ENCODE data around the gene HNF4A. TPM values are rescaled to one million over a fixed set of nuclear protein-coding genes. Genes with fewer than 3 reads are reported as not detected.

Gene HNF4A
- total RNA-seq, 2 experiments from 2014 or later, result not detected

- ChIA-PET CTCF (interaction anchor here (1.4 kb wide), 1 partner anchor 215 kb away, joined by 3 read pairs; no protein-coding TSS in a partner anchor), POLR2A (interaction anchor here (0.7 kb wide), 1 partner anchor 141 kb away, joined by 3 read pairs; no protein-coding TSS in a partner anchor)
- no peak overlapping the region for H3K27ac Mint-ChIP-seq
- no peaks in the 10 kb centered on the region for H3K36me3 Mint-ChIP-seq (ENCODE audit: low read depth)
- no peak overlapping the region for H3K4me3 ChIP-seq (ENCODE audit: low read length)
- H3K36me3 ChIP-seq (ENCODE audit: insufficient read depth, low read length), result no peaks in the 10 kb centered on the region
- H3K4me1 Mint-ChIP-seq (ENCODE audit: low read depth), result no peaks in the 10 kb centered on the region
- TF ChIP-seq CTCF (IDR thresholded peaks at IDR 0.05), result no peak
- H3K4me1 ChIP-seq (ENCODE audit: insufficient read depth, low read length), result no peaks in the 10 kb centered on the region
- H3K27me3 ChIP-seq (ENCODE audit: control insufficient read depth in 1 of 2, insufficient read depth in 2 of 2, low read length in 2 of 2), result no peaks in the 10 kb centered on the region
- intact Hi-C loops (cut with DNase I, micrococcal nuclease), result no loop called here
- no peak for ATAC-seq (ENCODE audit: poor library complexity)
- H3K27me3 Mint-ChIP-seq, result peaks cover 5% of the 10 kb centered on the region
- H3K27ac ChIP-seq (ENCODE audit: low read depth in 1 of 2, low read length in 2 of 2), result no peak overlapping the region
- no peaks in the 10 kb centered on the region for H3K9me3 Mint-ChIP-seq
- no peak overlapping the region for H3K4me3 Mint-ChIP-seq
- DNase-seq, result no peak
- no peaks in the 10 kb centered on the region for H3K9me3 ChIP-seq (ENCODE audit: control insufficient read depth in 1 of 2, insufficient read depth in 1 of 2, low read length in 2 of 2)
Measured at GRCh38 chr20:44395461-44396340, 40.2 kb downstream of the HNF4A start.

DNA sequence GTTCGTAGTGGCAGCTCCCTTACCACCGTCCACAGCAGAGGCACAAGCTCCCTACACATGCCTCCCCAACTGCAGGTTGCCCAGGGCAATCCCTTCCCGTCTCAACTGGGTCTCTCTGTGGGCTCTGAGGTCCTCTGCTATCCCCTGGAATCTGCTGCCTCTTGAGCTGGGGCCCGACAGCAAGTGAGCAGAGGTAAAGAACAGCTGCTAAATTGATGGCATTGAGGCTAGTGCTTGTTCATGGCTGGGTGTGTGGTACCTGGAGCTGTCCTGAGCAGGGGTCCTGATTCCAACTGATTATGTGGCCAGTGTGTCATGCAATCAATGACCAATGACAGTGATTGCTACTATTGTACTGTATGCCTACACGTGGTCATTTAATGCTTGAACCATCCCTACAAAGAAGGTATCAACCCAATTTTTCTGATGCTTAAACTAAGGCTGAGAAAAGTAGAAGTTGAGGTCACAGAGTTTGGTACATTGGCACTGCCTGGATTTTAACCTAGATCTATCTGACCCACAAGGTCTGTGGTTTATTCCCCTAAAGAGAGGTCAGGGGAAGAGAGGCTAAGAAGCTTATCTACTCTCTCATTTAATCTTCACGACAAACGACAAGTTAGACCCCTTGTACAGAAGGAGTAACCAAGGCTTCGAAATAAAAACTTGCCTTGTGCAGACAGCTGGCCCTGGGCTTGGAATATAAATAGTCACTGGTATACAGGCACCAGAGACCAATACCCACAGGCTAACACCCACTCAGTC lies 41.1 kb downstream of the HNF4A start:
- H3K4me3 Mint-ChIP-seq, result no peak overlapping the region
- H3K36me3 Mint-ChIP-seq (ENCODE audit: low read depth), result no peaks in the 10 kb centered on the region
- DNase-seq (no peak), ATAC-seq (ENCODE audit: poor library complexity) (no peak)
- H3K4me1 Mint-ChIP-seq (ENCODE audit: low read depth), result no peaks in the 10 kb centered on the region
- no peak overlapping the region for H3K27ac ChIP-seq (ENCODE audit: low read depth in 1 of 2, low read length in 2 of 2)
- intact Hi-C loops (cut with DNase I, micrococcal nuclease), result no loop called here
- H3K36me3 ChIP-seq (ENCODE audit: insufficient read depth, low read length), result no peaks in the 10 kb centered on the region
- no peaks in the 10 kb centered on the region for H3K9me3 ChIP-seq (ENCODE audit: control insufficient read depth in 1 of 2, insufficient read depth in 1 of 2, low read length in 2 of 2)
- TF ChIP-seq CTCF (IDR thresholded peaks at IDR 0.05), result no peak
- peaks cover 5% of the 10 kb centered on the region for H3K27me3 Mint-ChIP-seq
- H3K27ac Mint-ChIP-seq, result no peak overlapping the region
- no peaks in the 10 kb centered on the region for H3K9me3 Mint-ChIP-seq
- H3K4me3 ChIP-seq (ENCODE audit: low read length), result no peak overlapping the region
- ChIA-PET POLR2A (no interaction called here), CTCF (interaction anchor here (1.4 kb wide), 1 partner anchor 214 kb away, joined by 3 read pairs; no protein-coding TSS in a partner anchor)
- H3K4me1 ChIP-seq (ENCODE audit: insufficient read depth, low read length), result no peaks in the 10 kb centered on the region
- no peaks in the 10 kb centered on the region for H3K27me3 ChIP-seq (ENCODE audit: control insufficient read depth in 1 of 2, insufficient read depth in 2 of 2, low read length in 2 of 2)

- no peaks in the 10 kb centered on the region for H3K9me3 Mint-ChIP-seq
- CTCF ChIA-PET, result no interaction called here
- intact Hi-C loops (cut with DNase I, micrococcal nuclease), result no loop called here
Measured at GRCh38 chr20:44398335-44398734, 42.8 kb downstream of the HNF4A start.

More at GRCh38 chr20:44398335-44398734, 42.8 kb downstream of the HNF4A start:
- H3K4me3 Mint-ChIP-seq, result no peak overlapping the region
- no peaks in the 10 kb centered on the region for H3K4me1 Mint-ChIP-seq (ENCODE audit: low read depth)
- H3K27ac Mint-ChIP-seq, result no peak overlapping the region
- ATAC-seq (ENCODE audit: poor library complexity), result no peak
- no peaks in the 10 kb centered on the region for H3K36me3 Mint-ChIP-seq (ENCODE audit: low read depth)
- H3K36me3 ChIP-seq (ENCODE audit: insufficient read depth, low read length), result no peaks in the 10 kb centered on the region
- H3K9me3 ChIP-seq (ENCODE audit: control insufficient read depth in 1 of 2, insufficient read depth in 1 of 2, low read length in 2 of 2), result no peaks in the 10 kb centered on the region
- H3K4me1 ChIP-seq (ENCODE audit: insufficient read depth, low read length), result no peaks in the 10 kb centered on the region
- H3K27me3 Mint-ChIP-seq, result peaks cover 10% of the 10 kb centered on the region
- DNase-seq, result no peak
- no peak for TF ChIP-seq CTCF (IDR thresholded peaks at IDR 0.05)
- H3K4me3 ChIP-seq (ENCODE audit: low read length), result no peak overlapping the region
- H3K27me3 ChIP-seq (ENCODE audit: control insufficient read depth in 1 of 2, insufficient read depth in 2 of 2, low read length in 2 of 2), result no peaks in the 10 kb centered on the region
- POLR2A ChIA-PET, result no interaction called here
- no peak overlapping the region for H3K27ac ChIP-seq (ENCODE audit: low read depth in 1 of 2, low read length in 2 of 2)

Measured in CD4-positive, alpha-beta T cell (primary cell).